HCT116 (cell line): ENCODE measurements around the gene SLC9B2. TPM values are rescaled to one million over a fixed set of nuclear protein-coding genes. Genes with fewer than 3 reads are reported as not detected.

Experiments used
- ATAC-seq: fragments of 200-7000 bp; cut with Tn5 transposase; 2 replicates; pipeline ENCODE4 v1.9.1; 2020; ENCODE audit warnings: mild to moderate bottlenecking, moderate library complexity
- BruUV-seq: library from RNA; stranded (reverse); fragments of 400-500 nt; replicated peaks from 2 replicates; lab custom pipeline; 2021; lab: Mats Ljungman, UMichigan
- CTCF ChIA-PET: fragments of 300-600 bp; sonication (Branson Sonifier 250); formaldehyde crosslinking; loops from one replicate; lab custom pipeline; 2021; ENCODE audit warnings: antibody characterized with exemption; lab: Charles Lee
- POLR2A ChIA-PET: fragments of 300-600, 350-600 bp; sonication (Branson Sonifier 250); formaldehyde crosslinking; loops from one replicate; lab custom pipeline; 2021; ENCODE audit warnings: antibody characterized with exemption; lab: Charles Lee
- RAD21 ChIA-PET, 2 experiments: fragments of 300-600 bp; sonication (Branson Sonifier 250); formaldehyde crosslinking; loops; one replicate each; lab custom pipeline; 2023; ENCODE audit warnings: low total read pairs in 2 of 2; ENCODE audit not compliant: uncharacterized antibody in 2 of 2, unreplicated experiment in 2 of 2, low non-redundant PET in 1 of 2; lab: Charles Lee
- DNase-seq: peaks from one replicate; pipeline ENCODE4 v3.0.0-alpha.2; 2010; ENCODE audit warnings: low read depth, low spot score
- H2AFZ ChIP-seq: fragments of 200-600 bp; shearing (Covaris generic), sonication (generic); 2 replicates; pipeline ENCODE4 v1.6.1; 2017; ENCODE audit warnings: low read depth, mixed run types, mixed read lengths, antibody characterized with exemption, low read length; ENCODE audit not compliant: poor library complexity, severe bottlenecking
- H3K27ac ChIP-seq: 2 replicates; pipeline ENCODE4 v1.5.1; 2012; ENCODE audit warnings: low read depth, low read length
- H3K27me3 ChIP-seq: fragments of 200-600 bp; sonication (generic); 2 replicates; pipeline ENCODE4 v1.6.1; 2016; ENCODE audit warnings: mixed run types, low read length, mixed read lengths; ENCODE audit not compliant: insufficient read depth
- H3K36me3 ChIP-seq, 2 experiments: fragments of 200-500 bp in 1 of 2; fragments of 200-600 bp in 1 of 2; sonication (Bioruptor generic) in 1 of 2; sonication (generic) in 1 of 2; 2 replicates each; pipeline versions ENCODE4 v1.5.1 to v1.6.1; 2014 to 2016; ENCODE audit warnings: low read length in 2 of 2, inconsistent platforms in 1 of 2, mixed read lengths in 1 of 2, mixed run types in 1 of 2; ENCODE audit not compliant: insufficient read depth in 2 of 2, control insufficient read depth in 1 of 2
- H3K4me1 ChIP-seq, 2 experiments: fragments of 200-600 bp in 1 of 2; sonication (generic) in 1 of 2; 2 replicates each; pipeline versions ENCODE4 v1.5.1 to v1.6.1; 2012 to 2017; ENCODE audit warnings: low read length in 2 of 2, inconsistent platforms in 1 of 2, mild to moderate bottlenecking in 1 of 2, mixed read lengths in 1 of 2, mixed run types in 1 of 2, moderate library complexity in 1 of 2; ENCODE audit not compliant: insufficient read depth in 2 of 2, control insufficient read depth in 1 of 2
- H3K4me2 ChIP-seq: fragments of 200-600 bp; sonication (generic); 2 replicates; pipeline ENCODE4 v1.6.1; 2017; ENCODE audit warnings: mixed run types, low read length, mixed read lengths
- H3K4me3 ChIP-seq, 2 experiments: fragments of 200-600 bp in 1 of 2; sonication (generic) in 1 of 2; replicated peaks in 1 of 2; 2 replicates each; pipeline ENCODE4 v1.5.1; 2011 to 2016; ENCODE audit warnings: low read length in 2 of 2, control low read depth in 1 of 2, low read depth in 1 of 2, mild to moderate bottlenecking in 1 of 2, mixed read lengths in 1 of 2, mixed run types in 1 of 2
- H3K79me2 ChIP-seq: fragments of 200-600 bp; sonication (generic); 2 replicates; pipeline ENCODE4 v1.6.1; 2017; ENCODE audit warnings: mild to moderate bottlenecking, mixed run types, low read length, moderate library complexity, mixed read lengths; ENCODE audit not compliant: insufficient read depth
- H3K9ac ChIP-seq: fragments of 200-600 bp; sonication (generic); 2 replicates; pipeline ENCODE4 v1.6.1; 2016; ENCODE audit warnings: low read length, mixed read lengths
- H3K9me2 ChIP-seq: fragments of 200-600 bp; sonication (generic), shearing (Covaris generic); 2 replicates; pipeline ENCODE4 v1.6.1; 2017; ENCODE audit warnings: mixed run types, mild to moderate bottlenecking, moderate library complexity; ENCODE audit not compliant: insufficient read depth
- H3K9me3 ChIP-seq, 2 experiments: fragments of 200-500 bp in 1 of 2; fragments of 200-600 bp in 1 of 2; sonication (Bioruptor generic) in 1 of 2; sonication (generic) in 1 of 2; 2 replicates each; pipeline ENCODE4 v1.6.1; 2014 to 2017; ENCODE audit warnings: low read length in 2 of 2, mixed read lengths in 2 of 2, inconsistent platforms in 1 of 2, low read depth in 1 of 2, mild to moderate bottlenecking in 1 of 2, mixed run types in 1 of 2, moderate library complexity in 1 of 2; ENCODE audit not compliant: control insufficient read depth in 1 of 2, insufficient read depth in 1 of 2
- H4K20me1 ChIP-seq: fragments of 200-600 bp; sonication (generic), shearing (Covaris generic); 2 replicates; pipeline ENCODE4 v1.6.1; 2017; ENCODE audit warnings: mixed run types, mild to moderate bottlenecking, moderate library complexity; ENCODE audit not compliant: insufficient read depth
- EGR1 ChIP-seq: IDR thresholded peaks from 2 replicates; pipeline ENCODE4 v1.6.1; 2012; ENCODE audit warnings: low read depth
- ELF1 ChIP-seq: IDR thresholded peaks from 2 replicates; pipeline ENCODE4 v1.6.1; 2012; ENCODE audit warnings: low read depth, borderline replicate concordance
- EZH2phosphoT487 ChIP-seq: fragments of 200-600 bp; IDR thresholded peaks from 2 replicates; pipeline ENCODE4 v1.6.1; 2018; ENCODE audit warnings: antibody characterized with exemption, borderline replicate concordance
- FOSL1 ChIP-seq: IDR thresholded peaks from 2 replicates; pipeline ENCODE4 v1.6.1; 2012; ENCODE audit warnings: low read depth
- JUND ChIP-seq: IDR thresholded peaks from 2 replicates; pipeline ENCODE4 v1.6.1; 2012
- POLR2A ChIP-seq: IDR thresholded peaks from 2 replicates; pipeline ENCODE4 v1.7.0; 2011; ENCODE audit warnings: borderline replicate concordance; ENCODE audit not compliant: insufficient read depth, insufficient read length; ENCODE audit errors: extremely low read depth
- SP1 ChIP-seq: IDR thresholded peaks from 2 replicates; pipeline ENCODE4 v1.6.1; 2012; ENCODE audit warnings: low read depth
- YY1 ChIP-seq: IDR thresholded peaks from 2 replicates; pipeline ENCODE4 v1.6.1; 2011; ENCODE audit warnings: low read length, low read depth, moderate library complexity, mild to moderate bottlenecking; ENCODE audit not compliant: insufficient replicate concordance; ENCODE audit errors: extremely low read depth
- ZNF274 ChIP-seq: fragments of 200-500 bp; sonication (Bioruptor generic); IDR thresholded peaks from 2 replicates; pipeline ENCODE4 v1.6.1; 2014; ENCODE audit warnings: mild to moderate bottlenecking, low read depth, low read length, inconsistent platforms
- intact Hi-C: fragments of 100-400 bp; cut with micrococcal nuclease; formaldehyde crosslinking; loops from 2 replicates; pipeline ENCODE4 v1.10.0; 2022
- total RNA-seq: library from RNA; stranded (reverse); gene quantifications from one replicate; pipeline ENCODE4 v1.2.1, GENCODE V29; 2021; ENCODE audit not compliant: unreplicated experiment
- TF ChIP-seq, protein P1 (sequence below): IDR thresholded peaks from 2 replicates; pipeline ENCODE4 v1.6.1; 2012
- TF ChIP-seq, protein P2 (sequence below), 3 experiments: fragments of 200-600 bp in 1 of 3; sonication (generic) in 1 of 3; IDR thresholded peaks in 2 of 3; conservative IDR thresholded peaks in 1 of 3; 2 replicates each; pipeline ENCODE4 v1.5.1; 2012 to 2017; ENCODE audit warnings: low read depth in 2 of 3, low read length in 2 of 3, antibody characterized with exemption in 1 of 3, borderline replicate concordance in 1 of 3, control low read depth in 1 of 3, mild to moderate bottlenecking in 1 of 3, mixed read lengths in 1 of 3, mixed run types in 1 of 3, moderate library complexity in 1 of 3; ENCODE audit not compliant: insufficient read depth in 1 of 3
- TF ChIP-seq, protein P3 (sequence below): IDR thresholded peaks from 2 replicates; pipeline ENCODE4 v1.6.1; 2011; ENCODE audit warnings: mild to moderate bottlenecking, low read length, moderate library complexity; ENCODE audit not compliant: insufficient replicate concordance; ENCODE audit errors: extremely low read depth

The SLC9B2 gene
- total RNA-seq, 1 experiment from 2014 or later, result 18.3 TPM

DNA sequence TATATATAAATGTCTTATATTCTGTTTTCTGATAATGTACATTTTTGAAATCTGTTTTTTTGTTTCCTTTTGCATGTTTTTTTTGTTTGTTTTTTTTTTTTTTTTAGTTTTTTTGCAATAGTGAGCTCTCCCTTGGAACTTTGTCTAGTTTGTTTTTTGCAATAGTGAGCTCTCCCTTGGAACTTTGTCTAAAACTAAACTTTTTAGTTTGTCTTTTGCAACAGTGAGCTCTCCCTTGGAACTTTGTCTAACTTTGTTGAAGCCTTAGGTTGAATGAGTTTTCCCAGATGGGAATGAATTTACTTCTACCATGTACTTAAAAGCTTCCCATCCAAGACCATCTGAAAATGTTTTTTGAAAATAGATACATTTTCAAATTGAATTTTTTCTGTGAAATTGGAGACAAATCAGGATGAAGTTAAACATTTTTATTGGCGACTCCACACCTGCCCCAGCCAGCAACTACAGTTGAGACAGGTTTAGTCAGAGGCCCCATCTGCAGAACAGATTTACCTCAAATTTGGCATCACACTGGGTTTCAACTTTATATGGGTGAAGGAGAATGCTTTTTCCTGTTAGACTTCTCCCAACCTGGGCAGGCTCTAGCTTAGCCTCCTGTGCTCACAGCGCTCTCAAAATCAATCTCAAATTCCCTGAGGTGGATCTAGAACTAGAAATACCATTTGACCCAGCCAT lies 16.0 kb downstream of the SLC9B2 start:
- POLR2A ChIA-PET, result no interaction called here
- no peaks in the 10 kb centered on the region for H3K27me3 ChIP-seq
- no peak overlapping the region for H2AFZ ChIP-seq
- ATAC-seq, result no peak
- H3K9me3 ChIP-seq, result no peaks in the 10 kb centered on the region
- intact Hi-C loops, result no loop called here
- H4K20me1 ChIP-seq, result no peaks in the 10 kb centered on the region
- TF ChIP-seq JUND, result no peak
- TF ChIP-seq FOSL1, result no peak
- no peaks in the 10 kb centered on the region for H3K4me1 ChIP-seq
- no TSS peak for BruUV-seq
- RAD21 ChIA-PET, result no interaction called here
- DNase-seq, result no peak
- no peak overlapping the region for H3K9ac ChIP-seq
- H3K4me2 ChIP-seq, result no peak overlapping the region
- H3K27ac ChIP-seq, result no peak overlapping the region
- H3K9me2 ChIP-seq, result no peaks in the 10 kb centered on the region
- H3K36me3 ChIP-seq, result 0 out of 4 replicates have a peak, but pooled peaks cover 0 to 3% of the 10 kb centered on the region in 2 experiments
- CTCF ChIA-PET, result no interaction called here
- H3K4me3 ChIP-seq, result no peak overlapping the region
- no peaks in the 10 kb centered on the region for H3K79me2 ChIP-seq

DNA sequence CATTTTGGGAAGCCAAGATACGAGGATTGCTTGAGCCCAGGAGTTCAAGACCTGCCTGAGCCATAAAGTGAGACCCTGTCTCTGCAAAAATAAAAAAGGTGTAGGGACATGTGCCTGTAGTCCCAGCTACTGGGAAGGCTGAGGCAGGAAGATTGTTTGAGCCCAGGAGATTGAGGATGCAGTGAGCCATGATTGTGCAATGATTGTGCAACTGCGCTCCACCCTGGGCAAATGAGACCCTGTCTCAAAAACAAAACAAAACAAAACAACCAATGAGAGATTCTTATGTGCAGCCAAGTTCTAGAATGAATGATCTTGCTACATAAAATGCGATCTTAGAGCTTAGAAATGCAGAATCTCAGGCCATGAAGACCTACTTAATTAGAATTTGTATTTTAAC lies 22.5 kb downstream of the SLC9B2 start:
- no peak overlapping the region for H2AFZ ChIP-seq
- H3K9me2 ChIP-seq, result no peaks in the 10 kb centered on the region
- intact Hi-C loops, result no loop called here
- no peak overlapping the region for H3K27ac ChIP-seq
- ATAC-seq, result no peak
- no peaks in the 10 kb centered on the region for H3K36me3 ChIP-seq
- H4K20me1 ChIP-seq, result no peaks in the 10 kb centered on the region
- H3K4me2 ChIP-seq, result no peak overlapping the region
- no TSS peak for BruUV-seq
- ChIA-PET POLR2A (interaction anchor here (0.6 kb wide), 1 partner anchor 9 kb away, joined by 6 read pairs; no protein-coding TSS in a partner anchor), RAD21 (no interaction called here), CTCF (no interaction called here)
- no peaks in the 10 kb centered on the region for H3K9me3 ChIP-seq
- H3K4me1 ChIP-seq, result no peaks in the 10 kb centered on the region
- H3K9ac ChIP-seq, result no peak overlapping the region
- no peaks in the 10 kb centered on the region for H3K27me3 ChIP-seq
- no peak overlapping the region for H3K4me3 ChIP-seq
- no peak for DNase-seq
- no peaks in the 10 kb centered on the region for H3K79me2 ChIP-seq
- TF ChIP-seq, protein P1, sequence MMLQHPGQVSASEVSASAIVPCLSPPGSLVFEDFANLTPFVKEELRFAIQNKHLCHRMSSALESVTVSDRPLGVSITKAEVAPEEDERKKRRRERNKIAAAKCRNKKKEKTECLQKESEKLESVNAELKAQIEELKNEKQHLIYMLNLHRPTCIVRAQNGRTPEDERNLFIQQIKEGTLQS, result no peak
- TF ChIP-seq SP1 (no peak), ELF1 (no peak), EGR1 (no peak), JUND (no peak), ZNF274 (no peak), YY1 (no peak), FOSL1 (no peak), POLR2A (no peak), EZH2phosphoT487 (no peak)
- TF ChIP-seq, protein P2, sequence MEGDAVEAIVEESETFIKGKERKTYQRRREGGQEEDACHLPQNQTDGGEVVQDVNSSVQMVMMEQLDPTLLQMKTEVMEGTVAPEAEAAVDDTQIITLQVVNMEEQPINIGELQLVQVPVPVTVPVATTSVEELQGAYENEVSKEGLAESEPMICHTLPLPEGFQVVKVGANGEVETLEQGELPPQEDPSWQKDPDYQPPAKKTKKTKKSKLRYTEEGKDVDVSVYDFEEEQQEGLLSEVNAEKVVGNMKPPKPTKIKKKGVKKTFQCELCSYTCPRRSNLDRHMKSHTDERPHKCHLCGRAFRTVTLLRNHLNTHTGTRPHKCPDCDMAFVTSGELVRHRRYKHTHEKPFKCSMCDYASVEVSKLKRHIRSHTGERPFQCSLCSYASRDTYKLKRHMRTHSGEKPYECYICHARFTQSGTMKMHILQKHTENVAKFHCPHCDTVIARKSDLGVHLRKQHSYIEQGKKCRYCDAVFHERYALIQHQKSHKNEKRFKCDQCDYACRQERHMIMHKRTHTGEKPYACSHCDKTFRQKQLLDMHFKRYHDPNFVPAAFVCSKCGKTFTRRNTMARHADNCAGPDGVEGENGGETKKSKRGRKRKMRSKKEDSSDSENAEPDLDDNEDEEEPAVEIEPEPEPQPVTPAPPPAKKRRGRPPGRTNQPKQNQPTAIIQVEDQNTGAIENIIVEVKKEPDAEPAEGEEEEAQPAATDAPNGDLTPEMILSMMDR (IDR thresholded peaks at IDR 0.05 in 2 of 3, conservative IDR thresholded peaks at IDR 0.05 in 1 of 3; ENCODE audit: borderline replicate concordance in 1 of 3, insufficient read depth in 1 of 3, low read depth in 2 of 3, low read length in 2 of 3), result no peak
- TF ChIP-seq, protein P3, sequence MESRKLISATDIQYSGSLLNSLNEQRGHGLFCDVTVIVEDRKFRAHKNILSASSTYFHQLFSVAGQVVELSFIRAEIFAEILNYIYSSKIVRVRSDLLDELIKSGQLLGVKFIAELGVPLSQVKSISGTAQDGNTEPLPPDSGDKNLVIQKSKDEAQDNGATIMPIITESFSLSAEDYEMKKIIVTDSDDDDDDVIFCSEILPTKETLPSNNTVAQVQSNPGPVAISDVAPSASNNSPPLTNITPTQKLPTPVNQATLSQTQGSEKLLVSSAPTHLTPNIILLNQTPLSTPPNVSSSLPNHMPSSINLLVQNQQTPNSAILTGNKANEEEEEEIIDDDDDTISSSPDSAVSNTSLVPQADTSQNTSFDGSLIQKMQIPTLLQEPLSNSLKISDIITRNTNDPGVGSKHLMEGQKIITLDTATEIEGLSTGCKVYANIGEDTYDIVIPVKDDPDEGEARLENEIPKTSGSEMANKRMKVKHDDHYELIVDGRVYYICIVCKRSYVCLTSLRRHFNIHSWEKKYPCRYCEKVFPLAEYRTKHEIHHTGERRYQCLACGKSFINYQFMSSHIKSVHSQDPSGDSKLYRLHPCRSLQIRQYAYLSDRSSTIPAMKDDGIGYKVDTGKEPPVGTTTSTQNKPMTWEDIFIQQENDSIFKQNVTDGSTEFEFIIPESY, result no peak
